OCI-LY7 (cell line): ENCODE measurements around the gene SH3BGRL3.

Experiments used
- CTCF ChIP-seq: fragments of 200-600 bp; sonication (generic); conservative IDR thresholded peaks from 2 replicates; pipeline ENCODE4 v1.5.1; 2014; ENCODE audit warnings: mild to moderate bottlenecking, antibody characterized with exemption, low read length, moderate library complexity, mixed read lengths
- EZH2phosphoT487 ChIP-seq: fragments of 200-600 bp; sonication (generic); IDR thresholded peaks from 2 replicates; pipeline ENCODE4 v1.6.1; 2018; ENCODE audit warnings: low read depth, borderline replicate concordance, mild to moderate bottlenecking, mixed run types, antibody characterized with exemption, low read length, moderate library complexity, mixed read lengths

- no peak for TF ChIP-seq CTCF
- TF ChIP-seq EZH2phosphoT487, result no peak
Observed at GRCh38 chr1:26296340-26297056, 16.6 kb downstream of the SH3BGRL3 start.
